CD14-positive monocyte (primary cell): Measurements from ENCODE around the gene C1QTNF5. TPM values are rescaled to one million over a fixed set of nuclear protein-coding genes. Genes with fewer than 3 reads are reported as not detected.
A peak's percentile ranks its signal among the peaks of the same experiment; 100 is the strongest.

Experiments used
- DNase-seq, 3 donors: peaks; one replicate each; pipeline ENCODE4 v3.0.0-alpha.2; 2011 to 2022
- H2AFZ ChIP-seq: 2 replicates; pipeline ENCODE4 v1.6.0; 2012; ENCODE audit warnings: mild to moderate bottlenecking, low read depth, low read length, inconsistent platforms; ENCODE audit not compliant: insufficient read depth, poor library complexity, severe bottlenecking
- H3K27ac ChIP-seq, 2 donors: 1 replicate in 1 of 2; 2 replicates in 1 of 2; pipeline ENCODE4 v1.5.1; 2012 to 2013; ENCODE audit warnings: low read length in 2 of 2, control low read depth in 1 of 2, inconsistent platforms in 1 of 2, low read depth in 1 of 2, mild to moderate bottlenecking in 1 of 2
- H3K27me3 ChIP-seq, 2 donors: one replicate each; pipeline versions ENCODE4 v1.6.0 to v1.6.1; 2011 to 2013; ENCODE audit warnings: low read length in 2 of 2; ENCODE audit not compliant: control insufficient read depth in 2 of 2, insufficient read depth in 2 of 2
- H3K36me3 ChIP-seq, 2 donors: replicated peaks in 1 of 2; 1 replicate in 1 of 2; 2 replicates in 1 of 2; pipeline versions ENCODE4 v1.5.1 to v1.6.1; 2012 to 2013; ENCODE audit warnings: low read length in 2 of 2, control low read depth in 1 of 2, inconsistent platforms in 1 of 2, mild to moderate bottlenecking in 1 of 2; ENCODE audit not compliant: insufficient read depth in 2 of 2, control insufficient read depth in 1 of 2
- H3K4me1 ChIP-seq, 2 donors: 1 replicate in 1 of 2; 2 replicates in 1 of 2; pipeline versions ENCODE4 v1.5.1 to v1.6.1; 2012 to 2013; ENCODE audit warnings: low read length in 2 of 2, control low read depth in 1 of 2, inconsistent platforms in 1 of 2, mild to moderate bottlenecking in 1 of 2, moderate library complexity in 1 of 2; ENCODE audit not compliant: insufficient read depth in 2 of 2, control insufficient read depth in 1 of 2
- H3K4me2 ChIP-seq: replicated peaks from 2 replicates; pipeline ENCODE3; 2012; ENCODE audit warnings: low read length, moderate library complexity, mild to moderate bottlenecking; ENCODE audit not compliant: poor library complexity, severe bottlenecking; ENCODE audit errors: extremely low read depth
- H3K4me3 ChIP-seq, 3 experiments: fragments of 200-600 bp in 1 of 3; sonication (generic) in 1 of 3; replicated peaks in 1 of 3; 1 replicate in 2 of 3; 2 replicates in 1 of 3; pipeline ENCODE4 v1.5.1; 2011 to 2013; ENCODE audit warnings: low read length in 3 of 3, mild to moderate bottlenecking in 3 of 3, control low read depth in 2 of 3, low read depth in 2 of 3, inconsistent platforms in 1 of 3, moderate library complexity in 1 of 3
- H3K79me2 ChIP-seq: 2 replicates; pipeline ENCODE4 v1.6.0; 2012; ENCODE audit warnings: mild to moderate bottlenecking, control low read depth, inconsistent platforms, low read length, moderate library complexity; ENCODE audit not compliant: insufficient read depth
- H3K9ac ChIP-seq: 2 replicates; pipeline ENCODE4 v1.6.0; 2017; ENCODE audit warnings: low read length, mild to moderate bottlenecking; ENCODE audit not compliant: insufficient read depth, poor library complexity, severe bottlenecking
- H3K9me3 ChIP-seq, 2 donors: replicated peaks in 1 of 2; 1 replicate in 1 of 2; 2 replicates in 1 of 2; pipeline versions ENCODE4 v1.5.1 to v1.6.1; 2012 to 2013; ENCODE audit warnings: low read length in 2 of 2, control low read depth in 1 of 2; ENCODE audit not compliant: control insufficient read depth in 1 of 2, insufficient read depth in 1 of 2
- H4K20me1 ChIP-seq: 2 replicates; pipeline ENCODE4 v1.6.0; 2012; ENCODE audit warnings: mild to moderate bottlenecking, low read length, control low read depth, moderate library complexity; ENCODE audit not compliant: insufficient read depth
- H3K27ac Mint-ChIP-seq, 7 donors: one replicate each; pipeline ENCODE4 v1.8.0; 2020; ENCODE audit warnings: mild to moderate bottlenecking in 7 of 7, mixed read lengths in 7 of 7, moderate library complexity in 6 of 7, inconsistent platforms in 2 of 7
- H3K27me3 Mint-ChIP-seq, 3 donors: one replicate each; pipeline ENCODE4 v1.8.0; 2021 to 2022; ENCODE audit warnings: low read depth in 3 of 3, mild to moderate bottlenecking in 3 of 3, mixed read lengths in 3 of 3, moderate library complexity in 3 of 3, inconsistent platforms in 1 of 3
- H3K36me3 Mint-ChIP-seq, 2 donors: one replicate each; pipeline ENCODE4 v1.8.0; 2020; ENCODE audit warnings: mixed read lengths in 2 of 2, inconsistent platforms in 1 of 2, mild to moderate bottlenecking in 1 of 2
- H3K4me1 Mint-ChIP-seq: one replicate; pipeline ENCODE4 v1.8.0; 2020; ENCODE audit warnings: mild to moderate bottlenecking, mixed read lengths
- H3K4me3 Mint-ChIP-seq, 2 donors: one replicate each; pipeline ENCODE4 v1.8.0; 2020; ENCODE audit warnings: mild to moderate bottlenecking in 2 of 2, mixed read lengths in 2 of 2, moderate library complexity in 1 of 2
- H3K9me3 Mint-ChIP-seq, 7 donors: one replicate each; pipeline ENCODE4 v1.8.0; 2020 to 2022; ENCODE audit warnings: mixed read lengths in 7 of 7, mild to moderate bottlenecking in 6 of 7, moderate library complexity in 6 of 7, inconsistent platforms in 2 of 7
- WGBS: methylation state at CpG from one replicate; pipeline ENCODE4 v1.1.5; 2013; ENCODE audit warnings: missing lambda C conversion rate; ENCODE audit not compliant: insufficient coverage; 5-methylcytosine and 5-hydroxymethylcytosine counted together
- intact Hi-C, 2 donors: fragments of 100-400 bp; cut with micrococcal nuclease; formaldehyde crosslinking; loops; one replicate each; pipeline versions ENCODE4 v1.15.0 to v1.15.1; 2023
- polyA plus RNA-seq, 3 donors: library from polyadenylated mRNA; depleted of rRNA in 1 of 3; unstranded in 2 of 3; stranded (reverse) in 1 of 3; fragments of 300-500 nt in 2 of 3; fragments of >200 nt in 1 of 3; fragmentation: Illumina TruSeq in 2 of 3; gene quantifications; 1 replicate in 2 of 3; 2 replicates in 1 of 3; pipeline ENCODE4 v1.2.3, GENCODE V29; 2012 to 2021
- TF ChIP-seq, protein P1 (sequence below): fragments of 200-600 bp; IDR thresholded peaks from one replicate; pipeline ENCODE4 v1.8.0; 2022; ENCODE audit warnings: antibody characterized with exemption, mild to moderate bottlenecking

Gene C1QTNF5
- polyA plus RNA-seq, 3 donors, result not detected

DNA sequence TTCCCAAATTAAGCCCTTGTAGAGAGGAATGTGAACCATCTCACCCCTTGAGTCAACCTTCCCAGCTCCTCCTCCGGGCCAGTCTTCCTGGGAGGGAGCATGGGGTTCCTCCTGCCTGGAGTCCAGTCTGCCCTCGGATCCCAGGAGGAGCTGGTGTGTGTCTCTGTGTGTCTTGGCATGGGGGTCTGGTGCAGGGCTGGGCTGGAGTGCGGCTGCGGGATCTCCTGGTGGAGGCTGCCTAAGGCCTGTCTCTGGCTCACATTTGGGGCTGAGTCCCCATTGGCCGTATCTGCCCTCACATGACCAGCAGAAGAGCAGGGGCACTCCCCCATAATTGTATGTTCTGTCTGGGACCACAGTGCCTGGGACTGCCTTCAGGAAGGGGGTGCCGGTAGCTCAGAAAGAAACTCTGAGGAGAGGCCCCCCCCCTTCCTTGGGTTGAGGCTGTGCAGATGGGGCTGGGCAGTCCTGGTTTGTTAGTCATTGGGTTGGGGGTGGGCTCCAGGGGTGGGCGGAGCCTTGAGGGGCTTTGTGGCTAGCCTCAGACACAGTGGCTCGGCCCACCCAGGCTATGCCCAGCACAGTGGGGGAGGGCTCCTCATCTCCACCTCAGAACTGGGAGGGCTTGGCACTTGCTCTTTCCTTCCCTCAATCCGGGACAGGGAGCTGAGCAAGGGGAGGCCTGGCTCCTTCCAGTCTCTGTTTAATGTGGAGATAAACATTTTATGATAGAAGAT is 2.9 kb downstream of the C1QTNF5 start:
- Mint-ChIP-seq H3K36me3 (peaks cover 22% of the 10 kb centered on the region in 2 donors), H3K9me3 (peaks cover 0 to 11% (median 7%) of the 10 kb centered on the region in 7 donors), H3K27ac (peak overlapping the region in 2 of 7 donors; percentile 41 to 78), H3K4me3 (no peak overlapping the region), H3K4me1 (peaks cover 38% of the 10 kb centered on the region), H3K27me3 (peaks cover 30 to 46% (median 43%) of the 10 kb centered on the region in 3 donors)
- intact Hi-C loops, result no loop called here
- peaks cover 12% of the 10 kb centered on the region for H4K20me1 ChIP-seq
- TF ChIP-seq, protein P1, sequence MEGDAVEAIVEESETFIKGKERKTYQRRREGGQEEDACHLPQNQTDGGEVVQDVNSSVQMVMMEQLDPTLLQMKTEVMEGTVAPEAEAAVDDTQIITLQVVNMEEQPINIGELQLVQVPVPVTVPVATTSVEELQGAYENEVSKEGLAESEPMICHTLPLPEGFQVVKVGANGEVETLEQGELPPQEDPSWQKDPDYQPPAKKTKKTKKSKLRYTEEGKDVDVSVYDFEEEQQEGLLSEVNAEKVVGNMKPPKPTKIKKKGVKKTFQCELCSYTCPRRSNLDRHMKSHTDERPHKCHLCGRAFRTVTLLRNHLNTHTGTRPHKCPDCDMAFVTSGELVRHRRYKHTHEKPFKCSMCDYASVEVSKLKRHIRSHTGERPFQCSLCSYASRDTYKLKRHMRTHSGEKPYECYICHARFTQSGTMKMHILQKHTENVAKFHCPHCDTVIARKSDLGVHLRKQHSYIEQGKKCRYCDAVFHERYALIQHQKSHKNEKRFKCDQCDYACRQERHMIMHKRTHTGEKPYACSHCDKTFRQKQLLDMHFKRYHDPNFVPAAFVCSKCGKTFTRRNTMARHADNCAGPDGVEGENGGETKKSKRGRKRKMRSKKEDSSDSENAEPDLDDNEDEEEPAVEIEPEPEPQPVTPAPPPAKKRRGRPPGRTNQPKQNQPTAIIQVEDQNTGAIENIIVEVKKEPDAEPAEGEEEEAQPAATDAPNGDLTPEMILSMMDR, result no peak
- peaks cover 0 to 16% of the 10 kb centered on the region in 2 donors for H3K9me3 ChIP-seq
- H3K4me2 ChIP-seq, result no peak overlapping the region
- no peak overlapping the region for H3K27ac ChIP-seq
- H3K4me3 ChIP-seq, result no peak overlapping the region
- no peak for DNase-seq
- H2AFZ ChIP-seq, result no peak overlapping the region
- H3K9ac ChIP-seq, result no peak overlapping the region
- 89% methylated on average over 4 of the region's 9 CpGs for WGBS
- H3K36me3 ChIP-seq, result peaks cover 0 to 10% of the 10 kb centered on the region in 2 donors
- peaks cover 24 to 45% of the 10 kb centered on the region in 2 donors for H3K27me3 ChIP-seq
- peaks cover 36 to 50% of the 10 kb centered on the region in 2 donors for H3K4me1 ChIP-seq
- H3K79me2 ChIP-seq, result peaks cover 27% of the 10 kb centered on the region

DNA sequence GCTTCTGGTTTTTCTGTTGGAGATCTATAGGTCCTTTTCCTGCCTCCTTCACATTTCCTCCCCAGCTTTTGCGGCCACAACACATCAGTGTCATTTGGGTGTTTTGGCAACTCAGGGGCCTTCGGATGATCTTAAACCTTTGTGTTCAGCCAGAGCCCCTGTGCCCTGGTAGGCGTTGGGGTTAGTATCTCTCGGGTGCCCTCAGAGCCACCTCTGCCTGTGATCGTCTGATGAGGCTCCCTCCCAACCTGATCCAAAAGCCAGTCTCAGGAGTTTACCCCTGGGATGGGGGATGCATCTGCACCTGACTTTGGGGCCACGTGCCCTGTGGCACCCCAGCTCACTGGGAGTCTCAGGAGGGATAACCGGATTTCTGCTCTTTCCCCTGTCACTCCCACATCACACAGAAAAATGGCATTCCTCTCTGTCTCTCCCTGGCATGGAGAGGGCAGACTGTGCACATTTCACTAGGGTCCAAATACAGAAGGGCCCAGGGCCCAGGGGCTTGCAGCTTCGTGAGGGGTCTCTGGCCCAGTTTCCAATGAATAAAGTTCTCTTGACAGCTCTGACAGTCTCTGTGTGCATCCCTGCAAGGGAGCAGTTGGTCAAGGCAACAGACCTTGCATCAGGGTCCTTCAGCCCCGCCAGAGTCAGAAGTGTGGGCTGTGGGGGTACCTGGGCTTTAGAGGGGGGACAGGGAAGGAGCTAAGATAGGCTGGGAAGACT is 3.8 kb downstream of the C1QTNF5 start:
- intact Hi-C loops, result no loop called here
- Histone ChIP-seq H3K4me1 (peaks cover 36 to 50% of the 10 kb centered on the region in 2 donors), H3K27ac (no peak overlapping the region), H4K20me1 (peaks cover 12% of the 10 kb centered on the region), H3K4me2 (no peak overlapping the region), H3K9me3 (peaks cover 0 to 16% of the 10 kb centered on the region in 2 donors), H3K27me3 (peaks cover 22 to 37% of the 10 kb centered on the region in 2 donors), H2AFZ (no peak overlapping the region), H3K79me2 (peaks cover 27% of the 10 kb centered on the region), H3K9ac (no peak overlapping the region), H3K36me3 (peaks cover 0 to 10% of the 10 kb centered on the region in 2 donors), H3K4me3 (no peak overlapping the region)
- Mint-ChIP-seq H3K36me3 (peaks cover 22% of the 10 kb centered on the region in 2 donors), H3K27me3 (peaks cover 25 to 37% (median 34%) of the 10 kb centered on the region in 3 donors), H3K27ac (peak overlapping the region in 1 of 7 donors; percentile 78), H3K9me3 (peaks cover 0 to 11% (median 7%) of the 10 kb centered on the region in 7 donors), H3K4me1 (peaks cover 38% of the 10 kb centered on the region), H3K4me3 (no peak overlapping the region)
- DNase-seq, result no peak
- WGBS, result 98% methylated on average over 8 of the region's 9 CpGs
- TF ChIP-seq, protein P1, result no peak
